HS-5 (cell line): Measurements from ENCODE around the gene IGF2.

Source experiments
- DNase-seq: peaks from one replicate; pipeline ENCODE4 v3.0.0-alpha.2; 2012; ENCODE audit warnings: low read depth

The IGF2 gene

DNA sequence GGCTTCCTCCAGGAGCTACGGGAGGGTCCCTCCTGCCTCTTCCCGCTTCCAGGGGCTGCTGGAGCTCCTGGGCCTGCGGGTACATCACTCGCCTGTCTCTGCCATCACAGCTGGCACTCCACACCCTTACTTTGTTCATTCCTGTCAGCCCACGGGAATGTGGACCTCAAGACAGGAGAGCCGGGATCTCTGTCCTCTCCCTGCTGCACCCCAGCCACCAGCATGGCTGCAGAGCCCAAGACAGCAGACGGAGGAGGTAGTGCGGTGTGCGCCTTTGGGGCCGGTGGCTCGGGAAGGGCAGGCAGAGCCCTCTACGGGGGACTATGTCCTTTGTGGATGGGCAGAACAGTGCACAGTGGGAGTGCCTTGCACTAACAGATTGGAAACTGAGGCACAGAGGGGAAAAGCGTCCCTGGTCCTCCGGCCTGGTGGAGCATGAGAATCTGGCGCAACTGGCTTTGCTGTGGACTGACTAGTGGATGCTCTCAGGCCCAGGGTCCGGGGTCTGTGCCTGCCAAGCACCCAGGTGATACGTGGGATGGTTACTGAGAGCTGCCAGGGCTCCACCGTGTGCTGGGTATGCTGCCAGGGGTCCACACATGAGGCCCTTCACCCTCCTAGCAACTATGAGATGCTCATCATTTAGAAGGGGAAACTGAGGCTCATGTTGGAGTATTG lies 47.3 kb downstream of the IGF2 start:
- no peak for DNase-seq

DNA sequence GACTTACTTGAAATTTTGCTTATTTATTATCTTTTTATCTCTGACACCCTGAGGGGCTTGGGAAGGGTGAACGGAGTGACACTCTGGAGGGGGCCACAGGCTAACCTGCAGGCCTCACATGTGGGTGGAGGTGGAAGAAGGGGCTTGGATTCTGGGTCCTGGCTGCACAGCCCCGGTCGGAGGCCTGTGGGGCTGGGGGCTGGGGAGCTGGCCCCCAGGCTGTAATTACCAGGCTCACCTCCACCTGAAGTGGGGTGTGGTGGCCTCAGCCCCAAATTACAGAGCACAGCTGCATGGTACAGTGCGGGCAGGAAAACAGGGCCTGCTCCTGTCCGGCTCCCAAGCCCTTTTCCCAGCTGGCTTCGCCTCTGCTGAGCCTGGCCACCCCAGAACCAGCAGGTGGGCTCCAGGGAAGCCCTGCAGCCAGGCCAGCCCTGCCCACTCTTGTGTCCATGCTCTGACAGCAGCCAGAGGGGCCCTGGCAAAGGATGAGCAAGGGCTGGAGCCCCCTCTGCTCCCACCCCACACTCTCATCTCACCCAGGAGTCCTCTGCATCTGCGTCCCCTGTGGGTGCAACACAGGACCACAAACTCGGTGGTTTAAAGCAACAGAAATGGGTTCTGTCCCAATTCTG lies 48.0 kb downstream of the IGF2 start:
- no peak for DNase-seq

DNA sequence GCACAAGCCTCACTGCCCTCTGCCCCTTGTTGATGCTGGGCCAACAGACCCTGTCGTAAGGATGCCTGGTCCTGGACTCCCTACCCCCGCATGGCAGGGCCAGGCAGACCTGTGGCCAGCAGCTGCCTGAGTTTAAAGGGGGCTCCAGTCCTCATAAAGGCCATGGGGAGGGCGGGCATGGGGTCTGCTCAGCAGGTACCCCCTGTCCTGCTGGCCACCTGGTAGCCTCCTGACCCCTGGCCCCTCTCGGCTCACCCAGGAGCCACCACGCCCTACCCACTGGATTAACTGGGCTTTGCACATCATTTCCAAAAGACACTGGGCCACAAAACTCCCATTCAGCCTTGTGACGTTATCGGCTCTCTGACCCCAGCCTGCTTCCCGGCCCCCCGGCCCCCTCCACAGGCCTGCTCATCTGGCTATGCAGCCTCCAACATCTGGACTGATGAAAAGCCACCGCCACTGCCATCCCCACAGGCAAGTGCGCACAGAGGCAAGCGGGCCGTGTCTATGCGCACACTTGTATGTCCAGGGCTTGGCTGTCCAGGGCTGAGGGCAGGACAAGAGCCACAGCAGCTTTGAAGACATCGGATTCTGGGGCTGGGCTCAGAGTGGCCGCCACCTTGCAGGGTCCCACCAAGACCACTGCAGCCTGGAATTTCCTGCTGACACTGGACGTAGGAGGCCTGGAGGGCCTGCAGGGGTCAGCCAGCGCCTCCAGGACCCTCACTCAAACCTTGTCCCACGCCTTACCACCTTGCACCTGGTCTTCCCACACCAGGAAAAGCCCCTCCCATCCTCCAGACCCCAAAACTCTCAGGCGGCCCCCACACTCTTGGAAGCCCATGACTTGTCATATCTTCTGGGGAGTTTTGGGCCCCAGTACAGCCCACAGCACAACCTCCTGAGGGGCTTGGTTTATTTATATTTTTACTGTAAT lies 48.7 kb downstream of the IGF2 start:
- DNase-seq = no peak

DNA sequence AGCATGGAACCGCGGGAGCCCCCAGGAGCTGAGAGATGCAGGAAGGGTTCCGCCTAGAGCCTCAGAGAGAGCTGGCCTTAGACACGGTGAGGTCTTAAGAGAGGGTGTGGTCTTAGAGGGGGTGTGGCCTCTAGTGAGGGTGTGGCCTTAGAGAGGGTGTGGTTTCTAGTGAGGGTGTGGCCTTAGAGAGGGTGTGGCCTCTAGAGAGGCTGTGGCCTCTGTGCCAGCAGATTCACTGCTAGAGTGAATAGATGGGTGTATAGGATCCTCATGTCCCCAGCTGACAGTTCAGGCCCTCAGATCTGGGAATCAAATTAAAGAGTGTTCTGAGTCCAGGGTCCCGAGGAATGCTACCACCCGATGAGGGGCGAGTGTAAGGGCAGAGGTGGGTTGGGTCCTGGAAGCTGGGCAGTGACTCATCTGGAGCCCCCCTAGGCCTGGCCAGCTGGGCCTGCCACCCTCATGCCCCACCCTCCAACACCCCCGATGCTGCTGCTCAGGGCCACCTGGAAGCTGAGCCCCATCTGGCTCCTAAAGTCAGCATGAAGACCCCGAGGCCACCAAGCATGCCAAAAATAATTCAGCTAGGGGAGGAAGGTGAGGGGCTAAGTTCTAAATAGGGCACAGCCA lies 49.5 kb downstream of the IGF2 start:
- peak; percentile 3 for DNase-seq

DNA sequence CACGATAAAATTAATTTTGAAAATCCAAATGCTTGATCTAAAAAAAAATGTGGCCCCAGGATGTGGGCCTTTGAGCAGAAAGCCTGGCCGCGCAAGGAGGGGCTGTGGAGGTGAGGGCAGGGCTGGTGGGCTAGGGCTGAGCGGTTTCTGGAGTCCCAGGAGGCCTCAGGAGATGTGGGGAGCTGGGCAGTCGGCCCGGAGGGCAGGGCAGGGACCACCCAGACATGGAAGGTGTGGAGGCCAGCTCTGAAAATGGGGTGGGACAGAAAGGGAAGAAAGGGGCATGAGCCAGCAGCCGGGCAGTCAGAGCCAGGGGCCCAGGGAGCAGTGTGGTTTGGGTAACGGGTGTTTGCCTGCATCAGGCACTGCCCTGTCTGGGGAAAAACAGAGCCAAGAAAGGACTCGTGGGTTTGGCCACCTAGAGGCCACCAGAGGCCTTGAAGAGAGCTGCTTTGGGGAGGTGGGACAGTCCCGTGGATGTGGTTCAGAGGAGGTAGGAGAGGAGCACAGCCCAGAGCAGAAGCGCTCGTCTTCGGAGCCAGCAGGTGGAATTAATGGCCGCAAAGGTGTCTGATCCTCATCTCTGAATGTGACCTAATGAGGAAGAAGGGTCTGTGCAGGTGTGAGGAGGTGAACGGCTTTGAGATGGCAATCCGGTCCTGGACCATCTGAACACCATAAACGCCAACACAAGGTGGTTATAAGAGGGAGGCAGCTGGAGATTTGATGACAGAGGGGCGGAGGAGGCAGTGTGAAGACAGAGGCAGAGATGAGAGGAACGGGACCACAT lies 50.2 kb downstream of the IGF2 start:
- DNase-seq = no peak

DNA sequence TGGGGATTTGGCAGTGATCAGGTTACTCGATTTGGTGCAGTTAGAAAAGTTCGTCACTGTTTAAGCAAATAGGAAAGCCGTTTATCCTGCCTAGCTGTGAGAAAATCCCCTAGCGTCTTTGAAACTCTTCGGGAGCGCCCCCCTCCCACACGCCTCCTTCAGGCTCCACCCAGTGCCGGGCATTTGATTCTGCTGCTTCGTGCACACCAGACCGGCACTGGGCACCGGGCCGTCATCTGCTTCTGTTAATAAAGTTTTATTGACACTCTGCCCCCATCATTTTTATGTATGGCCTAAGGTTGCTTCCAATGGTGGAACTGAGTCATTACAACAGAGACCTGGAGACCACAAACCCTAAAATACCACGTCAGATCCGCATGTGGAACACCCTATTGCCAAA lies 50.9 kb downstream of the IGF2 start:
- DNase-seq = no peak

DNA sequence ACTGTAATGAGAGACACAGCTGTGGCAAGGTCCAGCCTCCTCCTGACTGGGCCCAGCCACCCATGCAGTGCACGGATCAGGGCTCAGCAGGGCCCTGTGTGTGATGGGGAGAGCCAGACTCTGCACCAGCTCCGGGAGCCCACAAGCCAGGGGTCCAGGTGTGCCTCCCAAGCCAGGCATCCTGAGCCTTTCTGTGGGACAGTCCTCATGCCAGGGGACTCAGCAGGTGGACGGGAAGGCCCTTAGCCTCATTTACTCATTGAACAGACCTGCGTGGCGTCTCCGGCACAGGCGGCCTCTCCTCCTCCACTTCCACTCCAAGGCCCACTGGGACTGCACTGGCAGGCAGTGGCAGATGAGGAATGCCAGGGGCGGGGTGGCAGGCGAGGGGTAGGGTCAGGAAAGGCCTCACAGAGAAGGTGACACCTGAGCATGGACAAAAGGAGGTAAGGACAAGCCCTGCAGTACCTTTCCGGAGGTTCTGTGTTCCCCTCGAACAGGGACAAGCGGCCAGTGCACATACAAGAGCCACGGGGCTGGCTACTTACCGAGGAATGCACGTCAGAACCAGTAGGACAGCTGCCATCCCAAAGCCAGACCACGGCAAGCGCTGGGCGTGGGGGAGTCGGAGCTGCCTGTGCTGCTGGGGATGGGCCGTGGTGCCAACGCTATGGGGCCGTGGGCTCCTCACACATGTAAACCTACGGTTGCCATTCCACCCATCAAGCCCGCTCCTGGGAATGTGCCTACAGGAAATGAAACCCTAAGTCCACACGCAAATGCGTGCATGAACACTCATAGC lies 52.7 kb downstream of the IGF2 start:
- no peak for DNase-seq

DNA sequence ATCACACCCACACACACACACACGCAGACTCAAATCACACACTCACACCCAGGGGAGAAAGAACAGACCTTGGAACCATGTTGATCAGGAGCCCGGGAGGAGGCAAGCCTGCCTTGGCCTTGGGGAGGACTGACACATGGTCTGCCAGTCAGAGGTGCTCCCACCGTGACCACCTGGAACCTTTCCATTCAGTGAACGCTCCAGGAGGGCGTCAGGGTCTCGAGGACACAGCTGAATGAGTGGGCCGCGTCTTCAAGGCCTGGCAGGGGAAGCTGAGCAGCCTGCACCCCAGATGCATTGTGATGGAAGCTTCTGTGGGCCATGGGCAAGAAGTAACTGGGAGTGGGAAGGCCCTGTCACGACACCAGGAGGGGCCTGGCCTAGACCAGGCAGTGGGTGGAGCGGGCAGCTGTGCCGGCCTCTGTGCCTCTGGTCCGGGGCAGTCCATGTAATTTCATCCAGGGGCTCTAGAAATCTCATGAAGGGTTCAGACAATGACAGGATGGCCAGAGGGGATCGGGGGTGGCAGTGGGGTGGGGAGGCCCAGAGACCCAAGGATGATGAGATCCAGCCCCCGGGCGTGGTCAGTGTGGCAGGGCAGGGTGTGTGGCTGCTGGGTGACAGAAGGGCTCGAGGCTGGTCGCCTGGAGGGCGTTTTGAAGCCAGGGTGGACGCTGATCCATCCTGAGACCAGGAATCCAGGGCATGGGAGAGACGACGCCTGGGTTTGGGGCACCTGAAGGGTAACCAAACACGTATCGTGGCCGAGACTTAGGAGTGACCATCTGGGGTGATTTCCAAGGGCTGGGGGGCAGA lies 53.7 kb downstream of the IGF2 start:
- DNase-seq = no peak

DNA sequence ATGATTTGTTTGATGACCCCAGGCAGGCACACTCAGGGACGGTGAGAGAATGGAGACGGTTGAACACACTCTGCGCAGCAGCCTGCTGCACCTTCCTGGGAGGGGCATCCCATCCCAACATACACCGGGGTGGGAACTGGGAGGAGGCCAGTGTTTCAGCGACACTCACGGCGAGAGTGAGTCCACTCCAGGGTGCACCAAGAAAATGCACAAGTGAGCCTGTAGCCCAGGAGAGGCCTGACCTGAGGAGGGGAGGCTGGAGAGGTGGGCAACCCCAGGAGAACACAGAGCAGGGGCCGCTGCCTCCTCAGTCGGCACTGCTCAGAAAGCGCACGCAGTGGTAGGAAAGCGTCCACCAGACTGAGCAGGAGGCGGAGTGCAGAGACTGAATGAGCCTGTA lies 54.5 kb downstream of the IGF2 start:
- DNase-seq = no peak
